H54 (cell line): ENCODE data around the gene NRXN2.
"Not testable (repeated sequence)": the region's sequence is repeated elsewhere in the genome, so short reads cannot be mapped to it uniquely, and the experiment has no call there.

Source experiments
- DNase-seq: peaks from one replicate; pipeline ENCODE4 v3.0.0; 2011; ENCODE audit warnings: low spot score, mixed read lengths; ENCODE audit not compliant: insufficient read length
- FAIRE-seq: peaks from 3 replicates; lab custom pipeline; 2011; peaks lifted over from hg19 to GRCh38; lab: Jason Lieb, UNC
- POLR2A ChIP-seq: IDR thresholded peaks from 2 replicates; pipeline ENCODE4 v1.6.1; 2011; ENCODE audit warnings: low read depth, mild to moderate bottlenecking, low read length

Gene NRXN2

DNA sequence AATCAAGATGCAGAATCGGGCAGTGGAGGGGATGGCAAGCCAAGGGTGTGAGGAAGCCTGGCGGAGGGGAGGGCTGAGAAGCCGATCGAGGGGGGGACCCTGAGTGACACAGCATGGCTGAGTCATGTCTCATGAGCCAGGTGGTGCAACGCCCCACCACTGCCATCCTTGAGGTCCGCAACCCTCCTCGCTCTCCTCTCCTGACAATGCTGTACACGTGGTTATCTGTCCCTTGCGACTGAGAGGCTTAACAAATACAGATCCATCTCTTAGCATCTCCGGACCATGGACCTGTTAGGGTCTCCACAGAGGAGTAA lies 117.8 kb downstream of the NRXN2 start:
- no peak for FAIRE-seq
- TF ChIP-seq POLR2A: no peak

DNA sequence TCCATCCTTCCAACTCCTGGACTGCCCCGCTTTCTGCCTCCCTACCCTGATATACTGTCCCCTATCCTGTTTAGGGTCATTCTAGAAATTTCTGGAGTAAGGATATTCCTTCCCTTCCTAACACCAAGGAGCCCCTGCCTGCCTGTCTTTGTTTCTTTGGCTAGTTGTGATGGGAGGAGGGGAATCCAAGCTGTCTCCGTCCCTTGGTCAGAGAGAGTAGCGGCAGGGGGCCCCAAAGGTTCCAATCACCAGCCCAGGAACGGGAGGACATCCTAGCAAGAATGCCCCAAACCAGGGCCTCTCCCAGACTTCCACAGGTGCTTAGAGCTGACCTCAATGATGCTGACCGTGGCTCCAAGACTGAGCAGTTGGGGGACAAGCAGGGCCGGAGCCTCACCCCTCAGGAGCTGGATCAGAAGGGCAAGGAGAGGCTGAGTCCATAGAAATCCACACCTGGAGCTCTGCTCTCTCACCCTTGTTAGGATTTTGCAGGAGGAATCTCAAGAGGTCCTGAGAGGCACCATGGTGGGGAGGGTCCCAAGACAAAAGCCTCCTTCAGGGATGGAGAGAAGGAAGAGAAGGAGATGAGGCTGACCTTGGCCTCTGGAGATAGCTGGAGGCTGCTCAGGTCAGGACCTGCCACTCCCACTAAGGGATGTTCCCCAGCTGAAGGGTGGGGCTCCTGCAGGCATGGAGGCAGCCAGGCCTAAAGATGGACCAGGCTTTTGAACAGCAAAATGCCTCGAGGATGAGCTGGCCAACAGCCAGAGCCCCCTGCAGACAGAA lies 118.3 kb downstream of the NRXN2 start:
- DNase-seq: no peak
- no peak for TF ChIP-seq POLR2A
- FAIRE-seq: no peak

More for the DNA sequence above, 117.8 kb downstream of the NRXN2 start:
- no peak for DNase-seq

DNA sequence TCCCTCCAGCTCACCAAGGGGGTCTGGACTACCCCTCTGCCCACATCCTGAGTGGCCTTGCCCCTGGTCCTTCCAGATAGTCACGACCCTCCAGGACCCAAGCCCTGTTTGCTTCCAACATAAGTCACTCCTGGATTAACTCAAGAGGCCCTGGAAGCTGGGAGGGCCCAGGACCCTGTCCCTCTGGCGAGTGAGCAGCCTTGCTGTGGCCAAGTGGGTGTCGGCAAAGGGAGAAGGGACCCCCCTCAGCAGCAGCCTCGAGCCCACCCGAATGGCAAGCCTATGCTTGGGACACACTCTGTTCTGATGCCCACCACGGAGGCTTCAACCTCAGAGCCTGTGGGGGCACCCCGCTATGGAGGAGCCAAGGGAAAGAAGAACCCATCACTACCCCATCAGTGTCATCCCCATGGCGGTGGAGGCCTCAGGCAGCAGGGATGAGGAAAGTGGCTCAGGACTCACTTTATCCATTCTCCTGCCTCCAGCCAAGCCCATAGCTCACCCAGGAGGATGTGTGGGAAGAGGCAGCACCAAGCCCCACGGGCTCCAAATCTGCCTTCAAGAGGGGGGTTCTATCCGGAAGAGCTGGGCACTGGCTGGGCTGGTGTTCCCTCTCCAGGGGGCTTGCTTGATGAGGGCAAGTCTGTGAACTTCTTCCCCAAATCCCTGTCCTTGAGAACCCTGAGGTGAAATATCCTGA lies 119.4 kb downstream of the NRXN2 start:
- no peak for TF ChIP-seq POLR2A
- FAIRE-seq: no peak
- DNase-seq: no peak

DNA sequence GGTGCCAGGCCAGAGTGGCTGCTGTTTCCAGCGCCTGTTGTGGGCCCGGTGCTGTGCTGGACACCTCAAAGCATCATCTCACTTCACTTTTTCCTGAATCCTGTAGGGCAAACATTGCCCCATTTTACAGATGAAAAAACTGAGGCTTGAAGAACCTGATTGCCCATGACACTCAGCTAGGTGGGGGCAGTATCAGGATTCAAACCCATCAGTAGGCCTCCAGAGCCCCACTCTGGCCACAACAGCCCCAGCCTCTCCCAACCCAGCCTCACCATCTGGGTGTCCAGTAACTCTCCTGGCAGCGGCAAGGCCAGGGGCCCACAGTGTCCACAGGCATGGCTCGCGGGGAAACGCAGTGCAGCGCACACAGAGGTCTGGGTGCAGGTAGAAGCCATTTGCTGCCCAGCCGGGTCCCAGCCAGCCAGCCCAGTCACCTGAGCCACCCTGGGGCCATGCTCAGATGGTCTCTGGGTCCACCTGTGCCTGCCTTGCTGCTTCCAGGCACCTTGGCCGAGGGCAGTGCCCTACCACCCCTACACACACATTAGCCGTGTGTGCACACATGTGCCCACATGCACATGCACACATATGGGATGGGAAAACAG lies 120.4 kb downstream of the NRXN2 start:
- DNase-seq: no peak
- no peak for FAIRE-seq
- no peak for TF ChIP-seq POLR2A

DNA sequence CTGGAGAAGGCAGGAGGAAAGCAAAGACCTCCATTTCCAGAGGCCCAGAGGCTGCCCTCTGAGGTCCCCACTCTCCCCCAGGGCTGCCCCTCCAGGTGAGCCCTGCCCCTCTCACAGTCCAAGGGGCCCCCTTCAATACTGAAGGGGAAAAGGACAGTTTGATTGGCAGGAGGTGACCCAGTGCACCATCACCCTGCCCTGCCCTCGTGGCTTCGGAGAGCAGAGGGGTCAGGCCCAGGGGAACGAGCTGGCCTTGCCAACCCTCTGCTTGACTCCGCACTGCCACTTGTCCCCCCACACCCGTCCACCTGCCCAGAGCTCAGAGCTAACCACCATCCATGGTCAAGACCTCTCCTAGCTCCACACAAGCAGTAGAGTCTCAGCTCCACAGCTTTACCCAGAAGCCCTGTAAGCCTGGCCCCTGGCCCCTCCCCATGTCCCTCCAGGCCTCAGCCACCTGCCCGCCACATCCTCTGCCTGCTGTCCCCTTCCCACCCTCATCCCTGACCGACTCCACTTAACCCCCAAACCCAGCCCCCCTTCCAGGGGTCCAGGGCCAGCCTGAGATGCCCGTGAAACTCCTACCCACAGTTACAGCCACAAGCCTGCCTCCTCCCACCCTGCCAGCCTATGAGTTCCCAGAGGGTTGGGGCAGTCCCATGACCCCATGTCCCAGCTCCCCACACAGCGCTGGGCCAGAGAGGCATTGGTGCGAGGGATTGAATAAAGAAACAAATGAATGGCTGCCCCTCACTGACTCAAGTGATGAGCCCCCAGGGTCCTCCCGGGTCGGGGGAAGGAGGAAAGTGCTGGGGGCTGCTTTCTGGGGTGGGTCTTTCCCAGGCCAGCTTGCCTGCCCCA lies 121.2 kb downstream of the NRXN2 start:
- TF ChIP-seq POLR2A: no peak
- DNase-seq (no peak), FAIRE-seq (no peak)

DNA sequence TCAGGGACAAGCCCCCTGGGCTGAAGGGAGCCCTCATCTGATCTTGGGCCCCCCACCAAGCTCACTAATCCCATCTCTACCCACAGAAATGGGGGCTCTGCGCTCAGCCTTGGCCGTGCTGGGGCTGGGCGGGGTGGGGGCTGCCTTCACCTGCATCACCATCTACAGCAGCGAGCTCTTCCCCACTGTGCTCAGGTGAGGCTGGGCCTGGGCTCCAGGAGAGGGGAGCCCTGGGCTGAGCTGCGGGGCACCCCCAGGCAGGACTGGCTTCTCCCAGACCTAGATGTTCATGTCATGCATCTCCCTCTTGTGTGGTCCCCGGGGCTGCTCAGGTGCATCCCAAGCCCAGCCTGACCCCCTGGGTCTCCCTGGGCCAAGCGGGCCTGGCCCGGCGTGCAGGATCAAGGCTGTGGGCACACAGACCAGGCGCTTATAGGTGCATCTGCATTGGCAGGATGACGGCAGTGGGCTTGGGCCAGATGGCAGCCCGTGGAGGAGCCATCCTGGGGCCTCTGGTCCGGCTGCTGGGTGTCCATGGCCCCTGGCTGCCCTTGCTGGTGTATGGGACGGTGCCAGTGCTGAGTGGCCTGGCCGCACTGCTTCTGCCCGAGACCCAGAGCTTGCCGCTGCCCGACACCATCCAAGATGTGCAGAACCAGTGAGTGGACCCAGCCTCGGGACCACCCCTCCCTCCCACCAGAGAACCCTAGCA lies 122.6 kb downstream of the NRXN2 start:
- FAIRE-seq (no peak), DNase-seq (no peak)
- TF ChIP-seq POLR2A: no peak

DNA sequence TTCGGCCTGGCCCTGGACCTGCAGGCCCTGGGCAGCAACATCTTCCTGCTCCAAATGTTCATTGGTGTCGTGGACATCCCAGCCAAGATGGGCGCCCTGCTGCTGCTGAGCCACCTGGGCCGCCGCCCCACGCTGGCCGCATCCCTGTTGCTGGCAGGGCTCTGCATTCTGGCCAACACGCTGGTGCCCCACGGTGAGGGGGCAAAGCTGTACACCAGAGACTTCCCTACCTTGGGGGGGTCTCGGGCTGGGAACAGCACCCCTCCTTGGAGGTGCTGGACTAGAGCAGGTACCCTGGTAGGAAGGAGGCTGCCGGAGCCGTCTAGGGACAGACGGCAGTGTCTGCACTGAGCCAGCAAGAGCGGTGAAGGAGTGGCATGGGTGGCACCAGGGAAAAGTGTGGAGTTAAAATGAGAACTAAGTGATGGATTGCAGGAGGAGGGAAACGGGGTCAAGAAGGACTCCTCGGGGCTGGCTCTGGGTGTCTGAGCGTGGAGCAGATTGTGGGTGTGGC lies 123.2 kb downstream of the NRXN2 start:
- FAIRE-seq (no peak), DNase-seq (no peak)
- TF ChIP-seq POLR2A: no peak

DNA sequence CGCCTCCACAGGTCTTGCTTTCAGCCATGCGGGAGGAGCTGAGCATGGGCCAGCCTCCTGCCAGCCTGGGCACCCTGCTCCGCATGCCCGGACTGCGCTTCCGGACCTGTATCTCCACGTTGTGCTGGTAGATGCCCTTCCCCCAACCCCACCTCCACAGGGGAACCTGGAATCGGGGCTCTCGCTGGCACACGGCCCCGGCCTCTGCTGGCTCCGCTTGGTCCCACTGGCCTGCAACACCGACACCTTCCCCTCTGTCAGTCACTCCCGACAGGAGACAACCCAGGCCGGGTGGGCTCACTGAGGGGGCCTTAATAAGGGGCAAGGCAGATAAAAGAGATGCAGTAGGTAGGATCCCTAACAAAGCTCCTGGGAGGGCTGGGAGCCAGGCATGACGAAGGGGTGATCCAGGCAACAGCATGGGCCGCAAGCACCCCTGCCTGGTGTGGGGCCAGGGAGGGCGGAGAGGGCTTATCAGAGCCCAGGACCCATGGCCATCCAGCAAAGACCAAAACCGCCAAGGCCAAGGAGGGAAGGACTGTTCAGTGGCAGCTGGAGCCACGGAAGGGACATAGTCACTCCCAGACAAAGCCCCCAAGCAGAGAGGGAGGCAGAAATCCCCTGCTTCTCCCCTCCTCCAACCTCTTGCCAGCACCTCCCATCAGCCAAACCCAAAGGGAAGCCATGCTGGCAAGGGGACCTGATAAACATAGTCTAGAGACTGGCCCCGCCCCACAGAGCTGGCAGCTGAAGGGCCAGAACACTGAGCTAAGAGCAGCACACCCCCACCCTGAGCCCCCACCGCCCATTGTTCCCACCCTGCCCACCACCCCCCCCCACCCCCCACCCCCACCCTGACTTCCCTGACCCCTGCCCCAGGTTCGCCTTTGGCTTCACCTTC lies 124.0 kb downstream of the NRXN2 start:
- DNase-seq (no peak), FAIRE-seq (no peak)
- TF ChIP-seq POLR2A: no peak

DNA sequence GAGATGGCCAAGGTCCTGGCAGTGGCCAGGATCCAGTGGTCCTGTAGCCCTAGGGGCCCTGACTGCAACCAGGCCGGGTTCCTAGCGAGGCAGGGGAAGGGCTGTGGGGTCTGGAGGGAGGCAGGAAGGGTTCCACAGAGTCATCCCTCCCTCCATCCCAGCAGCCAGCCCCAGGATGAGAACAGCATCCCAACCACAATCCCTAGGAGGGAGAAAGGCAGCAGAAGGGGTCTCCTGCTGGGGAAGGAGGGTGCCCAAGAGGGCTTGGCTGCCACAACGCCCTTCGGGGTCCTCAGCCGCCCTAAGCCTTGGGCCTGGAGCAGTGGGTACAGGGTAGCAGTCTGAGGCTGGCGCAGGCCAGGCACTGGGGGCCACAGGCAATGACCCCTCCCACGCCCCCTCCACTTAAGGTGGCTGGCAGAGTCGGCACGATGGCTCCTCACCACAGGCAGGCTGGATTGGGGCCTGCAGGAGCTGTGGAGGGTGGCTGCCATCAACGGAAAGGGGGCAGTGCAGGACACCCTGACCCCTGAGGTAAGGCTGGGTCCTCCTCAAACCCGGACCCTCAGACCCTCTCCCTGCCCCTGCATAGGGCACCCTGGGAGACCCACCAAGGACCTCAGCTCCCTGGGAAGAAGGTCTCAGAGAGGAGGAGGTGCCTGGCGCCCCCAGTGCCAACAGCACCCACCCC lies 124.7 kb downstream of the NRXN2 start:
- TF ChIP-seq POLR2A: no peak
- DNase-seq: no peak
- no peak for FAIRE-seq

DNA sequence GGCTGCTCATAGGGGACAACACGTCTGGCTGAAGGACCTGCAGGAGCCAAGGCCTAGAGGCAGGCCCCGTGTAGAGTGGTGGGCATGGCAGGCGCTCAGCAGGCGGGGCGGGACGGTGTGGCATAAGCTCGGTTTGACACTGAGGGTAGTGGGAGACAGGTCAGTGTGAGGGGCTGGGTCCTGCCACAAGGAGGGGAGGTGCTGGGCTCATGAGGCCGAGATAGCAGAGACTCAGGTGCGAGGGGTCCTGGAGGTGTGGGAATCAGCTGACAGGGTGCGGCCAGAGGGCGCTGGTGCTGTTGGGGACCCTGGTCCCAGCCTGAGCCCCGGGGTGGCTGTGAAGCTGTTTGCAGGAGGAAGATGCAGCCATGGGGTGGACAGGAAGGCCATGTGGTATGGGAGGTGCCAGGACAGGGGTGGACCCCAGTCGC lies 125.3 kb downstream of the NRXN2 start:
- DNase-seq: no peak
- no peak for TF ChIP-seq POLR2A
- no peak for FAIRE-seq

DNA sequence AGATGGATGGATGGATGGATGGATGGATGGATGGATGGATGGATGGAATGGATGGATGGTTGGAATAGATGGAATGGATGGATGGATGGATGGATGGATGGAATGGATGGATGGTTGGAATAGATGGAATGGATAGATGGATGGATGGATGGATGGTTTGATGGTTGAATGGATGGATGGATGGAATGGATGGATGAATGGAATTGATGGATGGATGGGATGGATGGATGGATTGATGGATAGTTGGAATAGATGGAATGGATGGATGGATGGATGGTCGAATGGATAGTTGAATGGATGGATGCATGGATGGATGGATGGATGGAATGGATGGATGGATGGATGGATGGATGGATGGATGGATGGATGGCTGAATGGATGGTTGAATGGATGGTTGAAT lies 127.1 kb downstream of the NRXN2 start:
- not testable (repeated sequence) for FAIRE-seq, DNase-seq
